ENCODE data around the gene AGAP1. TPM values are rescaled to one million over a fixed set of nuclear protein-coding genes. Genes with fewer than 3 reads are reported as not detected.

The AGAP1 gene
- total RNA-seq, 1 donor from 2014 or later: 43.9 TPM

DNA sequence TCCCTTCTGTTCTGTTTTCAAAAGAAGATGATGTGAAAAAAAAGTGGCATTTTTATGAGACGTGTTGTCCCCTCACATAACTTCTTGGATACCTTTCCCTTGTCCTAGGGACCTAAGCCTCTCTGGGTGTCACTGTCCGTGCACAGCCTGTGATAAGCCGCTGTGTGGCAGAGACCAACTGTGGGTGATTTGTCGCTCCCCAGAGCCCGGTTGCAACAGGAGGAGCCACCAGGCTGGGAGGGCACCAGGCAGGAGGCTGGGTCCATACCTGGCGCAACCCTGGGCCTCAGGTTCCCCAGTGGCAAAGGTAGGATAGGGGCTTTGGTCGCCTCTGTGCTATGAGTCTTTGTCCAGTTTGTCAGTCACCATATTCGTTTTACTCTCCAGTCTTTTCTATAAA is 82.1 kb downstream of the AGAP1 start:
- Mint-ChIP-seq H3K36me3 (ENCODE audit: low read depth, unreplicated experiment) (no peaks in the 10 kb centered on the region), H3K4me1 (ENCODE audit: unreplicated experiment) (peaks cover 3% of the 10 kb centered on the region), H3K27me3 (ENCODE audit: unreplicated experiment) (peaks cover 4% of the 10 kb centered on the region), H3K9me3 (ENCODE audit: unreplicated experiment) (no peaks in the 10 kb centered on the region), H3K27ac (ENCODE audit: unreplicated experiment) (no peak overlapping the region), H3K4me3 (ENCODE audit: unreplicated experiment) (no peak overlapping the region)
- DNase-seq (ENCODE audit: low spot score): no peak
- TF ChIP-seq, protein P1, sequence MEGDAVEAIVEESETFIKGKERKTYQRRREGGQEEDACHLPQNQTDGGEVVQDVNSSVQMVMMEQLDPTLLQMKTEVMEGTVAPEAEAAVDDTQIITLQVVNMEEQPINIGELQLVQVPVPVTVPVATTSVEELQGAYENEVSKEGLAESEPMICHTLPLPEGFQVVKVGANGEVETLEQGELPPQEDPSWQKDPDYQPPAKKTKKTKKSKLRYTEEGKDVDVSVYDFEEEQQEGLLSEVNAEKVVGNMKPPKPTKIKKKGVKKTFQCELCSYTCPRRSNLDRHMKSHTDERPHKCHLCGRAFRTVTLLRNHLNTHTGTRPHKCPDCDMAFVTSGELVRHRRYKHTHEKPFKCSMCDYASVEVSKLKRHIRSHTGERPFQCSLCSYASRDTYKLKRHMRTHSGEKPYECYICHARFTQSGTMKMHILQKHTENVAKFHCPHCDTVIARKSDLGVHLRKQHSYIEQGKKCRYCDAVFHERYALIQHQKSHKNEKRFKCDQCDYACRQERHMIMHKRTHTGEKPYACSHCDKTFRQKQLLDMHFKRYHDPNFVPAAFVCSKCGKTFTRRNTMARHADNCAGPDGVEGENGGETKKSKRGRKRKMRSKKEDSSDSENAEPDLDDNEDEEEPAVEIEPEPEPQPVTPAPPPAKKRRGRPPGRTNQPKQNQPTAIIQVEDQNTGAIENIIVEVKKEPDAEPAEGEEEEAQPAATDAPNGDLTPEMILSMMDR (IDR thresholded peaks at IDR 0.05; ENCODE audit: unreplicated experiment): no peak

DNA sequence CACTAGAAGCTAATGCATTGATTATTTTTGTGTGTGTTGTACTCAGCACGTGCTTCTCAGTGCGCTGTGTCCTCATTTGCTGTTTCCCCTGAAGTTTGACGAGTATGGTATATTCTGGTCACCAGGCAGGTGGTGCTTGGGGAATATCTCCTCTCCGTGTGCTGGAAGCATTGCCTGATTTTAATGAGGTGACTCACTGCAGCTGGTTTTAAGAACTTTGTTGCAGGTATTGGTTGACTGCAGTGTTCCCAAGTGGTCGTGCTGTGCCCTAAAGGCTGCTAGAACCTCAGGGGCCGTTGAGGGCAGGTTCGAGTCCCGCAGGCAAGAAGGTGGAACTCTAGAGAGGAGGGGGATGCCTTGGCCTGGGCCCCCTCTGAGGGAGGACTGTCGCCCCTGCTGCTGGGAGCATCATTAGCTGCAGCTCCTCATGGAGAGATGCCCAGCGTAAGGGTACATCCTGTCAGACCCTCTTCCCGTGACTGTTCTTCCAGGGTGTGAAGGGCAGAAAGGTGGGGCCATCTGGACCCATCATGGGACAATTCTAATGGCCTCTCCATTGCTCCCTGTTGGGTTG is 82.6 kb downstream of the AGAP1 start:
- H3K27me3 Mint-ChIP-seq (ENCODE audit: unreplicated experiment): peaks cover 4% of the 10 kb centered on the region
- DNase-seq (ENCODE audit: low spot score): no peak
- no peaks in the 10 kb centered on the region for H3K36me3 Mint-ChIP-seq (ENCODE audit: low read depth, unreplicated experiment)
- no peaks in the 10 kb centered on the region for H3K9me3 Mint-ChIP-seq (ENCODE audit: unreplicated experiment)
- no peak overlapping the region for H3K4me3 Mint-ChIP-seq (ENCODE audit: unreplicated experiment)
- H3K4me1 Mint-ChIP-seq (ENCODE audit: unreplicated experiment): peaks cover 3% of the 10 kb centered on the region
- TF ChIP-seq, protein P1 (IDR thresholded peaks at IDR 0.05; ENCODE audit: unreplicated experiment): no peak
- H3K27ac Mint-ChIP-seq (ENCODE audit: unreplicated experiment): no peak overlapping the region

DNA sequence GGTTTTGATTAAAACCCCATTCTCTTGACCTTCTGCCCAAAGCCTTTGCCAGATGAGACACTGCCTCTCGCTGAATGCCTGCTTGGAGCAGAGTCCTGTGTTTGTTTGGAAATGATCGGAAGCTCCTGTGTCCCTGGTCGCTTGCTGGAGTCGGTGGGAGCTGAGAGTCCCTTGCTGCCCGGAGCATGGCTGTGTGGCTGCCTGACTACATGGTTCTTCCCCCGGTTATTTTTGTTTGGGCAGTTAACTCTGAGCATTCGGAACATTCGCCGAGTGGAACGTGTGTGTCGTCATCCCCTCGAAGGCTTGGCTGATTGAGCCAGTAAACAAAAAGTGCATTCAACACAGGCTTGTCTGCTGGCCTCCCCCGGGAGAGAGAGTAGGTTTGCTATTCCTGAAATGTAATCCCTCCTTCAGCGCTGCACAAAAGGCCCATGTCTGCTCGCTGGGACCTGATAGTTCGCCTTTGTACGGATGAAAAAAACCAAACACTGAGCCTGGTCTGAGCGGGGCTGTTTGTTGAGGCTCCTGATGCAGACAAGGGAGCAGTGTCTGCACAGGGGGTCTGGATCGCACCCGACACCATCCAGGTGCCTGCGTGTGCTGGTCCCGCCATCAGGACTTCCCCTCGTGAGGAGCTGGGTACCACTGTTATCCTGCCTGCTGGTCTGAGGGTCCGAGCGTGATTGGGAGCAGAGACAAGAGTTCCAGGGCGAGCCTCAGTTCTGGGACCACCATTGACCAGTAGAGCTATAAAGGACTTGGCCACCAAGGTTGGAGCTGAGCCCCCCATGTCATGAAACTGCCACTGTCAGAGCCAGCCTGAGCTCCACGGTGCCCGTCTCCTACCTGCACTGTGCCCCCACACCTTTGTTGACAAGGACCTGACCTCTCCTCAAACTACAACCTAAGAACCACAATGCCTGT is 83.8 kb downstream of the AGAP1 start:
- no peak overlapping the region for H3K27ac Mint-ChIP-seq (ENCODE audit: unreplicated experiment)

DNA sequence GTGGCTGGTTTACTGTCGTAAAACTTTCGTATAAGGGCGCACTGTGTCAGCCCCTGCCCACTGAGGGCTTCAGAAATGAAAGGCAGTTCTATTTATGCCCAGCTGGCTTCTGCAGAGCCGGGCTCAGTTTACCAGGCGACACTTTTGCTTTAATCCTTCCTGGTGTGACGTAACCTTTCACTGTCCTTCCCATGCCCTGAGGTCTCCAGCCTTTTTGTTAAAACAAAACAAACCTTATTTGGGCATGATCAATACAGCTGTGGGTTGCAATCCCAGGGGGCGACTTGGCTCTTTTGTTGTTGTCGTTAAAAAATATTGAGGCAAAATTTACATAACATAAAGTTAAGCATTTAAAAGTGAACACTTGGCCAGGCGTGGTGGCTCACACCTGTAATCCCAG is 85.3 kb downstream of the AGAP1 start:
- Mint-ChIP-seq H3K27me3 (ENCODE audit: unreplicated experiment) (no peaks in the 10 kb centered on the region), H3K36me3 (ENCODE audit: low read depth, unreplicated experiment) (no peaks in the 10 kb centered on the region), H3K27ac (ENCODE audit: unreplicated experiment) (no peak overlapping the region), H3K4me3 (ENCODE audit: unreplicated experiment) (no peak overlapping the region), H3K9me3 (ENCODE audit: unreplicated experiment) (no peaks in the 10 kb centered on the region), H3K4me1 (ENCODE audit: unreplicated experiment) (peaks cover 3% of the 10 kb centered on the region)
- DNase-seq (ENCODE audit: low spot score): no peak
- TF ChIP-seq, protein P1 (IDR thresholded peaks at IDR 0.05; ENCODE audit: unreplicated experiment): no peak

More for the DNA sequence above, 83.8 kb downstream of the AGAP1 start:
- Mint-ChIP-seq H3K4me3 (ENCODE audit: unreplicated experiment) (no peak overlapping the region), H3K36me3 (ENCODE audit: low read depth, unreplicated experiment) (no peaks in the 10 kb centered on the region), H3K27me3 (ENCODE audit: unreplicated experiment) (peaks cover under 1% of the 10 kb centered on the region), H3K9me3 (ENCODE audit: unreplicated experiment) (no peaks in the 10 kb centered on the region), H3K4me1 (ENCODE audit: unreplicated experiment) (peaks cover 3% of the 10 kb centered on the region)
- TF ChIP-seq, protein P1 (IDR thresholded peaks at IDR 0.05; ENCODE audit: unreplicated experiment): no peak
- no peak for DNase-seq (ENCODE audit: low spot score)
